ENCODE results near the gene CHL1.
A peak's percentile ranks its signal among the peaks of the same experiment; 100 is the strongest.
"Not testable (repeated sequence)": the region's sequence is repeated elsewhere in the genome, so short reads cannot be mapped to it uniquely, and the experiment has no call there.

Gene CHL1

GRCh38 chr3:339351-339750 is 142.8 kb downstream of the CHL1 start:
- DNase-seq: no peak

DNA sequence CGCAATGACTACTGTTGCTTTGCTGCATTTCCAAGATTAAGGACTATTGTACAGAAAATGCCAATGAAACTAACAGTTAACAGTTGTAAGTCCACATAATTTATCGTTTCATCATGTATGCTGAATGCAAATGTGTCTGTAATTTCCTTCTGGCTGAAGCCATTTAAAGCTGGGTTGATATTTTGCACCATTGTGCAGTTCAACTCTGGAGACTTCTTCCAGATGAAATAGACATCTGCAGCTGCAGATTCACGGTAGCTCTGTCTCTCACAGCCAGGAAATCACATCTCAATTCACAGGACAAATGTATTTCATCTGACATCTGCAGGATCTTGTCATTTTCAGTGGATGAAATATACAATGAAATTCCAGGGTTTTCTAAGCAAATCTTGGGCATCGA is 145.4 kb downstream of the CHL1 start:
- DNase-seq: no peak

- no peak for DNase-seq
Measured at GRCh38 chr3:346186-346585, 149.6 kb downstream of the CHL1 start.

- DNase-seq: no peak
Measured at GRCh38 chr3:347581-347980, 151.0 kb downstream of the CHL1 start.

DNA sequence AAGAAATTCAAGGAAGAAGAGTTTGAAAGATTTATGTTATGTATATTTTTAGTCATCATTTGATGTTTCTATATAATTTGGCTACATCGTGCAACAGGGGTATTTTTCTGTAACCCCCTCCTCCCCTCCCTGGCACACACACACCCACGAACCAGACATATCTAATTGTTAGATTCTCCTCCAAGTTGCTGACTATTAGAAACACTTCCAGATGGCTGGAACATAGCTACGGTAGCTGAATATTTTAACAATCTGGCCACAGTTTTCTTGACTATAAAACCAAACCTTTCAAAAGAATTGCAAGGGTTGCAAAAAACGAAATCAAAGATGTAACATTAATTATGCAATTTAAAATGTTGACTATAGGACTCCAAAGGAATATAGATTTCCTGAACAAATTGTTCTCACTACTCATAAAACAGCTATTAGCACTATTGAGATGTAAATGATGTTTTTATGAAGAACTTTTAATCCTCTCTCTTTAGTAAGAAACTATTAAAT is 154.4 kb downstream of the CHL1 start:
- no peak for DNase-seq

GRCh38 chr3:352599-352998 is 156.0 kb downstream of the CHL1 start:
- DNase-seq: no peak

- no peak for DNase-seq
Measured at GRCh38 chr3:353191-353739, 156.7 kb downstream of the CHL1 start.

DNA sequence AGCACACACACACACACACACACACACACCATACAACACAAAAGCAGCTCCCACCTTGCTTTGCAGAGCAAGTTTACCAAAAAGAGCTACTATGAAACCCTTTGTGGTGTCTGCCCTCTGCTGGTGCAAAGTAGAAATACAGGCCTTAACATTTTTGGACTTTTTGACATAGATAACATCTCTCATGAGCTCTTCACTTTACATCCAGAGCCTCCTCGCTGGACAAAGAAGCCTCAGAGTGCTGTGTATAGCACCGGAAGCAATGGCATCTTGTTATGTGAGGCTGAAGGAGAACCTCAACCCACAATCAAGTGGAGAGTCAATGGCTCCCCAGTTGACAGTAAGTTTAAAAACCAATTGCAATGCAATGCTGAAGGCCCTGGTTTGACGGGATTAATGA is 157.9 kb downstream of the CHL1 start:
- DNase-seq: peak; percentile 48

- no peak for DNase-seq
Measured at GRCh38 chr3:355622-356021, 159.1 kb downstream of the CHL1 start.

- no peak for DNase-seq
Measured at GRCh38 chr3:356952-357351, 160.4 kb downstream of the CHL1 start.

DNA sequence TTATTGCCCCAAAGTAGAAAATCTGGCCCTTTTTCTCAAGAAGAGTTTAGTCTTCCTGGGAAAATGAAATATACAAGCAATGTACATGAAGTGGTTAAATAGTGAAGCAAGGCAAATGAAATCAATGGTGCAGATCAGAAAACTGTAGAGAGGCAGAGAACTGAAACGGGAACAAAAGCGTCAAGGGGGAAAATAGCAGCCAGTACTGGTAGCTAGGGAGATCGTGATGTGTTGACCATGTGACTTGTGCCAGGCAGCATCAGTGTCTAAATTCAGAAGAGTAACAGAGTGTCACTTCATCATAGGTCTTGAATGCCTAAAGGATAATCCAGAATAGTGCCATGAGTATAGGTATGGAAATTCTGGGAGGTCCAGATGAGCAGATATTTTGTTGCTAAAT is 163.1 kb downstream of the CHL1 start:
- DNase-seq: no peak

DNA sequence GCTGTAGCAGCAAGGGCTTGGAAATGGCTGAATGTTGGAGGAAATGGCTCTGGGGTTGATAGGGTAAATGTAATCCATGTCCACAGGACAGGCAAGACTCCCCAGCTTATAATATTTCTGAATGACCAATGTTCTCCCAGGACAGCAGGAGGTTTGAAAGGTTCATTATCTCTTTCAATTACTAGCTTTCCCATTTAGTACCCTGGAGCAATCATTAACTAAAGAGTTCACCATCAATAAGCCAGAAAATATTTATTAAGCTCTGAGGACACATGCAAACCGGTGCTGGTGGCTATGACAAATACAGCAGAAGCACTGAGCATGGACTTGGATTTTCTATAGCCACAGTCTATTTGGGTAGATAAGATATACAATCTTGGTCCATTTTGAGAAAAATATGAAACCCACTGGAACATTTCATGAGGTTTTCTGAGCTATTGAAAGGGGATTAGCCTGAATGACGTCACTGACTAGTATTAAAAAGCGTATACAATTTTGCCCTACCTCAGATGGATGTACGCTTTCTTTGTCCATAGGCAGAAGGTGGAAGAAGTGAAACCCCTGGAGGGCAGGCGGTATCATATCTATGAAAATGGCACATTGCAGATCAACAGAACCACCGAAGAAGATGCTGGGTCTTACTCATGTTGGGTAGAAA is 166.2 kb downstream of the CHL1 start:
- DNase-seq: no peak

GRCh38 chr3:364287-364686 is 167.7 kb downstream of the CHL1 start:
- DNase-seq: no peak

DNA sequence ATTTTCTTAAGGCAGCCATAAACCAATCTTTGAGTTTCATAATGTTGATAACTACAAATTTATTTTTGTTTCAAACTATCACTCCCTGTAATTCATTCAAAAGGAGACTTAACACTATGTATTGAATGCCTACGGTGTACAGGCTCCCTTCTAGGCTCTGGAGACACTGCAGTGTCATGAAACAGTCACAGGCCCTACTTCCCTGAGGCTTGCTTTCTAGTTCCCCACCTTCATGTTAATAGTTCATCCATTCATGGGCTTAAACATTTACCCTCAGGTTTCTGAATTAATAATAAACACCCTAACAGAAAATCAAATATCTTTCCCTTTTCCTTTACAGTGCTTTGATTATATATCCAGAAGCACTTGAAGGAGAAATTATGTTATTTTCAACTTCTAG is 168.7 kb downstream of the CHL1 start:
- DNase-seq: no peak

GRCh38 chr3:366253-366652 is 169.7 kb downstream of the CHL1 start:
- DNase-seq: not testable (repeated sequence)

DNA sequence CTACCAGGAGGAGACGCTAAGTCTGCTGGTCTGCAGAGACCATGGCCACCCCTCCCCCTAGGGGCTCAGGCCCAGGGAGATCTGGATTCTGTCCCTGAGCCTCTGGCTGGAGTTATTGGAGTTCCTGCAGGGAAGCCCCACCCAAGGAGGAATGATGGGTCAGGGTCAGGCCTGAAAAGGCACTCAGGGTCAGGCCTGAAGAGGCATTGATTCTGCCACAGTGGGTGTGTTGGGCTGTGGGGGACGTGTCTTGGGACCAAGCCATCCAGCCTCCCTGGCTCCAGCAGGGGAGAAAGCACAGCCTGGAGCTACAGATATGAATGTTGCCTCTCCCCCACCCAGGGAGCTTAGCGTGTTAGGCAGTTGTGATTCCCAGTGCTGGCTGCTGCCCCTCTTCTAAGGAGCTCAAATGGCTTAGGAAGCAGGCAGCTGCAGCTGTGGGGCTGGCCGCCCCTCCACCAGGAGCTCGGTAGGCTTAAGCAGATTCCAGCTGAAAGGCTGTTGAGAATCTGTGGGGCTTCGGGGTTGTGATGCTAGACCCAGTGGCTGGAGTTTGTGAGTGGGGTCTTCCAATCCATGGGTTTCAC is 176.7 kb downstream of the CHL1 start:
- no peak for DNase-seq

- DNase-seq: no peak
Measured at GRCh38 chr3:374459-374858, 177.9 kb downstream of the CHL1 start.

DNA sequence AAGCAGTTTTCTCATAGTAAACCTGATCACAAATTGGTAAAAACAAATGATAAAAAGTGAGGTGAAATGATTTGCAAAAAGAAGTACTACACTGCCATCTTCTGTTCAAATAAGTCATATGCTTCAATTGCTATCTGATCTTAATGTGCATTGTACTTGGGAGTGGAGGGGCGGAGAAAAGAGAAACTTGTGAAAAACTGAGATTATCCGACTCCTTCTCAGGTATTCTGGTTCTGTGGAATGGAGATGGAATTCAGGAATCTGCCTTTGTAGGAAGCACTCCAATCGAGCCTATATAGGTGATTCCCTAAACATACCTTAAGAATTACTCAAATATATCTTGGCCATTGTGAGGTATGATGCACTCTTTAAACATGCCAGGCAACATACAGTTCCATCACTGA is 180.6 kb downstream of the CHL1 start:
- no peak for DNase-seq

DNA sequence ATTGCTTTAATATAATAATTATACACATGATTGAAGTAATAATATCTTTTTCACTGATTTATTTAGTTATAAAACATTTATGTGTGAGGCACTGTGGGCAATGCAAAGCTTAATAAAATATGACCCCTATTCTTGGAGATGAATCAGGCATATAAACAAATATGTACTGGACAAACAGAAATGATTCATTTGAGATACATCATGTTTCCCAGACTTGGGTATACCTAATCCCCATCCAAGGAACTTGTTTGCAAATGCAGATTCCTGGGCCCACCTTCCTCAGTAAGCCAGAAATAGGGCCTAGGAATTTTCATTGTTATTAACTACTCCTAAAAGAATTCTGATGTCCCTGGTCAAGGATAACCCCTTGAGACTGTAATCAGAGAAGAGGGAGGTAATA is 184.2 kb downstream of the CHL1 start:
- no peak for DNase-seq

DNA sequence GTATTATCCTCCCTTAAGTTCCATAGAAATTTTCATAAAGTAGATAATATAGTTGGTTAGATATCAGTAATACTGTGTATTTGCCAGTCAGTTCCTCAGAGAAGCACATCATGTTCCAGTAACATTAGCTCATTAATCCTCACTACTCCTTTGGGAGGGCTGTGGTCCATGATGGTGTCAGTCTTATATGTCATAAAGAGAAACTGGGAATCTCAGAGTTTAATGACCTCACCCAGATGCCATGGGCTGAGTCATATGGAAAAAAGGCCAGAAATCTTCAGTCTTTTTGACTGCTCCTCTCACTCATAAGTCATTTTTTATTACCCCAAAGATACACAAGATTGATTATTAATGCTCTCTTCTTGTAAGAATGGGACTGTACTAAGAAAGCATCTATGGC is 188.6 kb downstream of the CHL1 start:
- no peak for DNase-seq

DNA sequence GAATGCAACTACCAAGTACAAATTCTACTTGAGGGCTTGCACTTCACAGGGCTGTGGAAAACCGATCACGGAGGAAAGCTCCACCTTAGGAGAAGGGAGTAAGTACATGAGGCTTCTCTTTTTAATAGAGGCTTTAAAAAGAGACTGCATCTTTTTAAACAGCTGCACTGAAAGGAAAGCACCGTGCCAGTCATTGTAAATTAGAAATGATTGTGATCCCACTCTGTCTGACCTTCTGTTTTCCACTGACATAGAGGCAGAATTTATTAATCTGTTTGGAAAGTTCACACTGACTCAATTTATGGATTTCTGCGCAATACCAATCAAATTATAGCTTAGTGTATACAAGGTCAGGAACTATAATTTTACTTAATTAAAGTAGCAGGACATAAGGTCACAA is 198.2 kb downstream of the CHL1 start:
- no peak for DNase-seq

DNA sequence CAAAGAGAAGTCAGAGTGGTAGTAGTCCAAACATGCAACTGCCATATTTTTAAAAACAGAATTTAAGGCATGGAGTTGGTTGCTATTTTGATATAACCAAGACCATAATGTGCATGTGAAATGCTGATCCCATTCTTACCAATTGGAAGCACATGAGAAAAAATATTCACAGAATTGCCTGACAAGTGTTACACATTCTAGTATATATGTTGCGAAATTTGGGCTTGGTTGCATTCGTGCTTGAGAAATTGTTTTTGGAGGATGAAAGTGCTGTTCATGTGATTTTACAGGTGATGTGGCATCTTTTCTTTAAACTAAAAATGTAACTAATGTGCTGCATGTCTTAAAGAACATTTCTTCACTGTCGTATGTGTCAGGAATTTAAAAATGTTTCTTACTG is 199.7 kb downstream of the CHL1 start:
- no peak for DNase-seq

GRCh38 chr3:399647-400046 is 203.1 kb downstream of the CHL1 start:
- DNase-seq: no peak

DNA sequence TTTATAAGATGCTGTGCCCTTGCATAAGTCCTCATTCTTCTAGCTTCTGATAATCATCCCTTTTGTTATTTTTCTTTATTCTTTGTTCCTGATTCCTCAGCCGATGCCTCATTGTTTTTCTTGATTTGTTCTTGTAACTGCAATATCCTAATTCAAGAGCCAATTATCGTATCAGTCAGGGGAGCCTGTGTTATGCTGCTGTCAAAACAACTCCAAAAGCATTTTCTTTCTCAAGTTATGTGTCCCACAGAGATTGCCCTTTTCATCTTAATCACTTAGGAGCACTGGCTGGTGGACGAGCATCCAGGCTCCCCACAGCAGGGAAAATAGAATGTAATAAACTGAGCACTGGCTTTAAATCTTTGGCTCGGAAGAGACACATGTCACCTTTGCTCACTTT is 207.3 kb downstream of the CHL1 start:
- no peak for DNase-seq

DNA sequence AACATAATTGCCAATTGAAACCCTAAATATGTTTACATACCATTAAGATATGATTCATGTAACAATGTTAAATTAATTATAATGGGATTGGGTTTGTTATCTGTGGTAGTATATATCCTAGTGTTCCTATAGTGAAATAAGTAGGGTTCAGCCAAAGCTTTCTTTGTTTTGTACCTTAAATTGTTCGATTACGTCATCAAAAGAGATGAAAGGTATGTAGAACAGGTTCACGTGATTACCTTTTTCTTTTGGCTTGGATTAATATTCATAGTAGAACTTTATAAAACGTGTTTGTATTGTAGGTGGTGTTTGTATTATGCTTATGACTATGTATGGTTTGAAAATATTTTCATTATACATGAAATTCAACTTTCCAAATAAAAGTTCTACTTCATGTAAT is 212.4 kb downstream of the CHL1 start:
- DNase-seq: no peak
